ENCODE measurements around the gene DIDO1.
A peak's percentile ranks its signal among the peaks of the same experiment; 100 is the strongest.

The DIDO1 gene

GRCh38 chr20:62846166-62846890, 80.0 kb downstream of the DIDO1 start:
- TF ChIP-seq JUND (IDR thresholded peaks at IDR 0.05; ENCODE audit: low read depth): no peak
- in situ Hi-C loops (cut with HindIII; ENCODE audit: low pct_unique_long_range_greater_than_20kb, low sequenced_read_pairs): no loop called here
- DNase-seq (ENCODE audit: low read depth in 1 of 2, low spot score in 1 of 2): no peak

- in situ Hi-C loops (cut with HindIII; ENCODE audit: low pct_unique_long_range_greater_than_20kb, low sequenced_read_pairs): no loop called here
- no peak for TF ChIP-seq JUND (IDR thresholded peaks at IDR 0.05; ENCODE audit: low read depth)
- DNase-seq (ENCODE audit: low read depth in 1 of 2, low spot score in 1 of 2): no peak
Measured at GRCh38 chr20:62845416-62846160, 80.7 kb downstream of the DIDO1 start.

- no peak for DNase-seq (ENCODE audit: low read depth in 1 of 2, low spot score in 1 of 2)
- in situ Hi-C loops (cut with HindIII; ENCODE audit: low pct_unique_long_range_greater_than_20kb, low sequenced_read_pairs): no loop called here
Measured at GRCh38 chr20:62844182-62844581, 82.1 kb downstream of the DIDO1 start.

GRCh38 chr20:62843656-62844055, 82.6 kb downstream of the DIDO1 start:
- no peak for TF ChIP-seq JUND (IDR thresholded peaks at IDR 0.05; ENCODE audit: low read depth)
- in situ Hi-C loops (cut with HindIII; ENCODE audit: low pct_unique_long_range_greater_than_20kb, low sequenced_read_pairs): no loop called here
- peak in 1 of 2 experiments; percentile 26 for DNase-seq (ENCODE audit: low read depth in 1 of 2, low spot score in 1 of 2)

More at GRCh38 chr20:62844182-62844581, 82.1 kb downstream of the DIDO1 start:
- TF ChIP-seq JUND (IDR thresholded peaks at IDR 0.05; ENCODE audit: low read depth): no peak

GRCh38 chr20:62841705-62842212, 84.5 kb downstream of the DIDO1 start:
- TF ChIP-seq JUND (IDR thresholded peaks at IDR 0.05; ENCODE audit: low read depth): no peak
- DNase-seq (ENCODE audit: low read depth in 1 of 2, low spot score in 1 of 2): no peak
- in situ Hi-C loops (cut with HindIII; ENCODE audit: low pct_unique_long_range_greater_than_20kb, low sequenced_read_pairs): no loop called here

GRCh38 chr20:62840244-62841197, 85.8 kb downstream of the DIDO1 start:
- no peak for TF ChIP-seq JUND (IDR thresholded peaks at IDR 0.05; ENCODE audit: low read depth)
- in situ Hi-C loops (cut with HindIII; ENCODE audit: low pct_unique_long_range_greater_than_20kb, low sequenced_read_pairs): no loop called here
- no peak for DNase-seq (ENCODE audit: low read depth in 1 of 2, low spot score in 1 of 2)

GRCh38 chr20:62839816-62840215, 86.5 kb downstream of the DIDO1 start:
- in situ Hi-C loops (cut with HindIII; ENCODE audit: low pct_unique_long_range_greater_than_20kb, low sequenced_read_pairs): no loop called here
- no peak for TF ChIP-seq JUND (IDR thresholded peaks at IDR 0.05; ENCODE audit: low read depth)
- no peak for DNase-seq (ENCODE audit: low read depth in 1 of 2, low spot score in 1 of 2)

GRCh38 chr20:62839261-62839660, 87.0 kb downstream of the DIDO1 start:
- in situ Hi-C loops (cut with HindIII; ENCODE audit: low pct_unique_long_range_greater_than_20kb, low sequenced_read_pairs): no loop called here
- DNase-seq (ENCODE audit: low read depth in 1 of 2, low spot score in 1 of 2): no peak

GRCh38 chr20:62838128-62838891, 88.0 kb downstream of the DIDO1 start:
- TF ChIP-seq JUND (IDR thresholded peaks at IDR 0.05; ENCODE audit: low read depth): no peak
- no peak for DNase-seq (ENCODE audit: low read depth in 1 of 2, low spot score in 1 of 2)
- in situ Hi-C loops (cut with HindIII; ENCODE audit: low pct_unique_long_range_greater_than_20kb, low sequenced_read_pairs): no loop called here

More at GRCh38 chr20:62839261-62839660, 87.0 kb downstream of the DIDO1 start:
- no peak for TF ChIP-seq JUND (IDR thresholded peaks at IDR 0.05; ENCODE audit: low read depth)

GRCh38 chr20:62837790-62838127, 88.5 kb downstream of the DIDO1 start:
- in situ Hi-C loops (cut with HindIII; ENCODE audit: low pct_unique_long_range_greater_than_20kb, low sequenced_read_pairs): no loop called here

GRCh38 chr20:62836967-62837490, 89.3 kb downstream of the DIDO1 start:
- no peak for TF ChIP-seq JUND (IDR thresholded peaks at IDR 0.05; ENCODE audit: low read depth)
- in situ Hi-C loops (cut with HindIII; ENCODE audit: low pct_unique_long_range_greater_than_20kb, low sequenced_read_pairs): no loop called here
- no peak for DNase-seq (ENCODE audit: low read depth in 1 of 2, low spot score in 1 of 2)

More at GRCh38 chr20:62837790-62838127, 88.5 kb downstream of the DIDO1 start:
- no peak for TF ChIP-seq JUND (IDR thresholded peaks at IDR 0.05; ENCODE audit: low read depth)
- DNase-seq (ENCODE audit: low read depth in 1 of 2, low spot score in 1 of 2): no peak
